LoVo (cell line): Measurements from ENCODE around the gene TRIM40.
A peak's percentile ranks its signal among the peaks of the same experiment; 100 is the strongest.
"Not testable (repeated sequence)": the region's sequence is repeated elsewhere in the genome, so short reads cannot be mapped to it uniquely, and the experiment has no call there.

Experiments
- DNase-seq: peaks from one replicate; pipeline ENCODE4 v3.0.0-alpha.2; 2016; ENCODE audit warnings: low spot score

The TRIM40 gene

GRCh38 chr6:30163090-30163917, 27.4 kb downstream of the TRIM40 start, which contains the start of gene TRIM15:
TSS of gene TRIM15 (plus strand) at chr6:30163546. CDS start at chr6:30163685, 139 bp downstream.
- DNase-seq, result peak; percentile 86

- no peak for DNase-seq
Measured at GRCh38 chr6:30163918-30164654, 28.1 kb downstream of the TRIM40 start.

- no peak for DNase-seq
Measured at GRCh38 chr6:30164714-30165113, 28.8 kb downstream of the TRIM40 start.

- not testable (repeated sequence) for DNase-seq
Measured at GRCh38 chr6:30165238-30165637, 29.3 kb downstream of the TRIM40 start.

GRCh38 chr6:30167101-30167500, 31.2 kb downstream of the TRIM40 start:
- no peak for DNase-seq

- DNase-seq, result no peak
Measured at GRCh38 chr6:30168741-30169140, 32.8 kb downstream of the TRIM40 start.

- DNase-seq, result peak; percentile 59
Measured at GRCh38 chr6:30169658-30170614, 34.0 kb downstream of the TRIM40 start.

GRCh38 chr6:30171677-30172471, 35.9 kb downstream of the TRIM40 start:
- DNase-seq, result no peak

- no peak for DNase-seq
Measured at GRCh38 chr6:30172681-30173080, 36.7 kb downstream of the TRIM40 start.

- no peak for DNase-seq
Measured at GRCh38 chr6:30175765-30176164, 39.8 kb downstream of the TRIM40 start.

- DNase-seq, result no peak
Measured at GRCh38 chr6:30178837-30179236, 42.9 kb downstream of the TRIM40 start.

- no peak for DNase-seq
Measured at GRCh38 chr6:30180145-30180544, 44.2 kb downstream of the TRIM40 start.

- DNase-seq, result no peak
Measured at GRCh38 chr6:30184417-30185031, 48.6 kb downstream of the TRIM40 start.

- DNase-seq, result no peak
Measured at GRCh38 chr6:30185846-30186484, 50.0 kb downstream of the TRIM40 start.

GRCh38 chr6:30188541-30188940, 52.6 kb downstream of the TRIM40 start:
- no peak for DNase-seq

GRCh38 chr6:30192076-30192475, 56.1 kb downstream of the TRIM40 start:
- DNase-seq, result no peak

GRCh38 chr6:30194797-30195690, 59.1 kb downstream of the TRIM40 start:
- DNase-seq, result no peak

- DNase-seq, result no peak
Measured at GRCh38 chr6:30195951-30196350, 60.0 kb downstream of the TRIM40 start.

- no peak for DNase-seq
Measured at GRCh38 chr6:30196376-30196775, 60.4 kb downstream of the TRIM40 start.
